Measurements from ENCODE around the gene DCST2.

GRCh38 chr1:155040358-155041093 is 6.9 kb upstream of the DCST2 start:
- TF ChIP-seq CTCF (IDR thresholded peaks at IDR 0.05) (no peak), POLR2A (IDR thresholded peaks at IDR 0.05) (no peak)

Data from body of pancreas (tissue), 4 donors.